Panc1 (cell line): ENCODE results near the gene U2SURP.

Source experiments
- POLR2AphosphoS5 ChIP-seq: IDR thresholded peaks from 2 replicates; pipeline ENCODE4 v1.6.1; 2012; ENCODE audit warnings: mild to moderate bottlenecking, low read depth, low read length, moderate library complexity
- TF ChIP-seq, protein P1 (sequence below): fragments of 450-650 bp; IDR thresholded peaks from 2 replicates; pipeline ENCODE4 v1.5.1; 2017; ENCODE audit warnings: mild to moderate bottlenecking
- TF ChIP-seq, protein P2 (sequence below), 2 experiments: IDR thresholded peaks; 2 replicates each; pipeline ENCODE4 v1.6.1; 2011 to 2012; ENCODE audit warnings: low read depth in 2 of 2, control low read depth in 1 of 2, low read length in 1 of 2, mild to moderate bottlenecking in 1 of 2, moderate library complexity in 1 of 2; ENCODE audit not compliant: insufficient read depth in 1 of 2

DNA sequence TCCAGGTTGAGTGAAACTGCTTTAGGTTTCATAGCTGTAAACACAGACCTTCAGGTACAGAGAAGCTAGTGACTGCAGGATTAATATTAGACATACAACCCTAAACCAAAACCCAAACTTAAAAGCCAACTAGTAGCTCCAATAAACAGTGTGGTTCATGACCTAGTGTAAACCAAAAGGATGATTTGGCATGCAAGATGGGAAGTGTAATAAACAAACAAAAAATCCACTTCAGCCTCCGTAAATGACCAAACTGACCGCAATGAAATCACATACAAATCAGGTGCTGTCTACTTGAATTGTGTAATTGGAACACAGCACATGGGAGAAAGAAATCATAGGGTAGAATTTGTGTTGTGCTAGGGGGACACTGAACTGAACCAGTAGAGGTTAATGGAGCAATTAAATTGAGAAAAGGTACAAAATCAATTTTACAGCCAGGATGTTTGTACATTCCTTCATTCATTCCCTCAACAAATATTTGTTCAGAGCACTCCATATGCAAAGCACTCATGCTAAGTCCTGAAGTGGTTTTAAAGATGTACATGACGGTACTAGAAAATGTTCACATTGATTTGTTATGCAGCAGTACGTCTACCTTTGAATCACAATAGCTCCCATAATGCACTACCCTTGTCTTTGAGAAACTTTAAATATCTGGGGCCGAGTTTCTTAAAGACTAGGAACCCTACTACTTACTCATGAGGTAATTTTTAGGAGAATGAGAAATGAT, 96.8 kb downstream of the U2SURP start:
- TF ChIP-seq, protein P1, sequence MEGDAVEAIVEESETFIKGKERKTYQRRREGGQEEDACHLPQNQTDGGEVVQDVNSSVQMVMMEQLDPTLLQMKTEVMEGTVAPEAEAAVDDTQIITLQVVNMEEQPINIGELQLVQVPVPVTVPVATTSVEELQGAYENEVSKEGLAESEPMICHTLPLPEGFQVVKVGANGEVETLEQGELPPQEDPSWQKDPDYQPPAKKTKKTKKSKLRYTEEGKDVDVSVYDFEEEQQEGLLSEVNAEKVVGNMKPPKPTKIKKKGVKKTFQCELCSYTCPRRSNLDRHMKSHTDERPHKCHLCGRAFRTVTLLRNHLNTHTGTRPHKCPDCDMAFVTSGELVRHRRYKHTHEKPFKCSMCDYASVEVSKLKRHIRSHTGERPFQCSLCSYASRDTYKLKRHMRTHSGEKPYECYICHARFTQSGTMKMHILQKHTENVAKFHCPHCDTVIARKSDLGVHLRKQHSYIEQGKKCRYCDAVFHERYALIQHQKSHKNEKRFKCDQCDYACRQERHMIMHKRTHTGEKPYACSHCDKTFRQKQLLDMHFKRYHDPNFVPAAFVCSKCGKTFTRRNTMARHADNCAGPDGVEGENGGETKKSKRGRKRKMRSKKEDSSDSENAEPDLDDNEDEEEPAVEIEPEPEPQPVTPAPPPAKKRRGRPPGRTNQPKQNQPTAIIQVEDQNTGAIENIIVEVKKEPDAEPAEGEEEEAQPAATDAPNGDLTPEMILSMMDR = no peak
- TF ChIP-seq POLR2AphosphoS5 = no peak
- TF ChIP-seq, protein P2, sequence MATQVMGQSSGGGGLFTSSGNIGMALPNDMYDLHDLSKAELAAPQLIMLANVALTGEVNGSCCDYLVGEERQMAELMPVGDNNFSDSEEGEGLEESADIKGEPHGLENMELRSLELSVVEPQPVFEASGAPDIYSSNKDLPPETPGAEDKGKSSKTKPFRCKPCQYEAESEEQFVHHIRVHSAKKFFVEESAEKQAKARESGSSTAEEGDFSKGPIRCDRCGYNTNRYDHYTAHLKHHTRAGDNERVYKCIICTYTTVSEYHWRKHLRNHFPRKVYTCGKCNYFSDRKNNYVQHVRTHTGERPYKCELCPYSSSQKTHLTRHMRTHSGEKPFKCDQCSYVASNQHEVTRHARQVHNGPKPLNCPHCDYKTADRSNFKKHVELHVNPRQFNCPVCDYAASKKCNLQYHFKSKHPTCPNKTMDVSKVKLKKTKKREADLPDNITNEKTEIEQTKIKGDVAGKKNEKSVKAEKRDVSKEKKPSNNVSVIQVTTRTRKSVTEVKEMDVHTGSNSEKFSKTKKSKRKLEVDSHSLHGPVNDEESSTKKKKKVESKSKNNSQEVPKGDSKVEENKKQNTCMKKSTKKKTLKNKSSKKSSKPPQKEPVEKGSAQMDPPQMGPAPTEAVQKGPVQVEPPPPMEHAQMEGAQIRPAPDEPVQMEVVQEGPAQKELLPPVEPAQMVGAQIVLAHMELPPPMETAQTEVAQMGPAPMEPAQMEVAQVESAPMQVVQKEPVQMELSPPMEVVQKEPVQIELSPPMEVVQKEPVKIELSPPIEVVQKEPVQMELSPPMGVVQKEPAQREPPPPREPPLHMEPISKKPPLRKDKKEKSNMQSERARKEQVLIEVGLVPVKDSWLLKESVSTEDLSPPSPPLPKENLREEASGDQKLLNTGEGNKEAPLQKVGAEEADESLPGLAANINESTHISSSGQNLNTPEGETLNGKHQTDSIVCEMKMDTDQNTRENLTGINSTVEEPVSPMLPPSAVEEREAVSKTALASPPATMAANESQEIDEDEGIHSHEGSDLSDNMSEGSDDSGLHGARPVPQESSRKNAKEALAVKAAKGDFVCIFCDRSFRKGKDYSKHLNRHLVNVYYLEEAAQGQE (IDR thresholded peaks at IDR 0.05; ENCODE audit: insufficient read depth in 1 of 2, low read depth in 2 of 2, low read length in 1 of 2) = no peak
